H1 (cell line): ENCODE data around the gene PAXX. TPM values are rescaled to one million over a fixed set of nuclear protein-coding genes. Genes with fewer than 3 reads are reported as not detected.

Source experiments
- BACH1 ChIP-seq: IDR thresholded peaks from 2 replicates; pipeline ENCODE4 v1.6.1; 2012; ENCODE audit warnings: low read length, improper control_type of control experiment
- polyA plus RNA-seq, 7 experiments: library from polyadenylated mRNA; depleted of rRNA in 3 of 7; stranded (reverse) in 5 of 7; unstranded in 2 of 7; fragments of >200 nt in 5 of 7; fragments of 200-250 nt in 2 of 7; gene quantifications; 1 replicate in 5 of 7; 2 replicates in 1 of 7; 4 replicates in 1 of 7; pipeline versions ENCODE4 v1.2.1 to v1.2.3, GENCODE V29; 2011 to 2013; ENCODE audit warnings: missing spikeins in 2 of 7, mixed read lengths in 2 of 7
- total RNA-seq: library from RNA; stranded (reverse); fragmentation: NEBNext Ultra II Directional; extraction: Animal tissue kit (Norgen Biotek cat#: 25700); gene quantifications from 2 replicates; pipeline ENCODE4 v1.2.1, GENCODE V29; 2021

The PAXX gene
- total and polyA plus RNA-seq, 2 of the 8 experiments (the other 6 are each of a cell fraction or from before 2014, with no cell fraction given) = 43.4 to 45.9 TPM

DNA sequence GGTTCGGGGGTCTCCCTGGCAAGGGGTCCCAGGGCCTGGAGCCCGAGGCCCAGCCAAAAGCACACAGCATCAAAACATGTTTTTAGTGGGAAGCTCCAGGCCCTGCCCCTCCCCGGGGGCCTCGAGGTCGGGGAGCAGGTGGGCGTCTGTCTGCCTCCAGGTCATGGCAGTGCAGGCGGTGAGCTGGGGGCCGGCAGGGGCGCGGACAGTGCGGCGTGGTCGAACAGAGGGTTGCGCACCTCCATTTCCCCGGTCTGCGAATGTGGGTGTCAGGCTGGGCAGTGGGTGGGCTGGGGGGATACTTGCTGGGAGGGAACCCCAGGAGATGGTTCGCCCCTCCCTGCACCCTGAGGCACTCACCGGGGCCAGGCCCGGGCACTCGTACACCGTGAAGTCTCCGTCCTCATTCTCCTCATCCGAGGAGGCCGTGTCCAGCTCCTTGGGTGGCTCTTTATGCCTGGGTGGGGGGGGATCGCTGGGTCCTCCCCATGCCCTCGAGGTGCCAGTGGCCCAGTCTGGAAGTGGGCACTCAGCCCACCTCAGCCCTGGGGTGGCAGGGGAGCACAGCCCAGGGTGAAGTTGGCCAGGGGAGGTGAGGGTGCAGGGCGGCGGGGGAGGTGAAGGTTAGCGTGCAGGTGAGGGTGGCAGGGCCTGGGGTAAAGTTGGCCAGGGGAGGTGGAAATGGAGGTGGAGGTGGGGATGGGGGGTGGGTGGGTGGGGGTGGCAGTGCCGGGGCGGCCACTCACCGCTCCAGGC, 47.6 kb downstream of the PAXX start (continued):
- no peak for TF ChIP-seq BACH1
